ENCODE measurements around the gene DOCK8.
A peak's percentile ranks its signal among the peaks of the same experiment; 100 is the strongest.

The DOCK8 gene

DNA sequence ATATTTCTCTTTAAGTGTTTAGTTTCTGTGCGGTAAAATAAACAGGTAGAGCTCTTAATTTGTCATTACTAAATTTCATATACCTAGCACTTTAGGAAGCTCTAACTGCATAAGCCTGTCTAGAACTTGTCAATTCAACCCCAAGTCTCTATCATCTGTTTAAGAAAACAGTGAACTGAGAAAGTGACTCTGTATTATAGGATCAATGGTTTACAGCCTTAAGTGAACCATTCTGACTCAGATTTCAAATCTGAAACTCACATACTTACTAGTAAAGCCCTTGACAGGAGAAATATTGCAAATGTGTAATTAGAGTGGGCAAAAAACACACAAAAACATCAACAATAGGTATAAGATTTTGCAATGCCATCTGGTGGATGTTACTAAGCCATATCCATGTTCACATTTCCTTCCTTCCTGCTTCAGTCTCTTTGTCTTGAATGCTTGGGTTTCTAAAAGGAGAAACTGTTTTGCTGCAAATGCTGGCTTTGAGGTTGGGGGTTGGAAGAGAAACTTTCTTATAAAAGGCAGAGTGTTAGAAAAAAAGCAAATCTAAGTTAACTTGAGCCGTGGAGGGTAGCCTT lies 101.8 kb downstream of the DOCK8 start:
- no peak for DNase-seq

DNA sequence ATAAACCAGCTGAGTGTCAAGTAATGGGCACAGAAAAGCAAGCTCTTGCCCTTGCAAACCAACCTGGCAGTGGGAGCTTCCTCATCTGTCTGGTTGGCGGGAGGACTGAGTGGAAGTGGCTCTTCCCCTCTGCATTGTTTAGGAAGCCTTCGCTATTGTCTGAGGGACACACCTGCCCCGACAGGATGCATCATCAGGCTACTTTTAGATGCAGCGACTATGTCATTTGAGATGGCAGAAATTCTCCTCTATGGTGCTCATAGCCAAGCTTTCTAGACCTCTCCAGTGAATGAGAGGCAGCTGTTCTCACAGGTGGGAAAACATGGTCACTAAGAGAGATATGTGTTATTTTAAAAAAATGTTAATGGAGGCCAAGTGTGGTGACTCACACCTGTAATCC lies 104.0 kb downstream of the DOCK8 start:
- DNase-seq: no peak

DNA sequence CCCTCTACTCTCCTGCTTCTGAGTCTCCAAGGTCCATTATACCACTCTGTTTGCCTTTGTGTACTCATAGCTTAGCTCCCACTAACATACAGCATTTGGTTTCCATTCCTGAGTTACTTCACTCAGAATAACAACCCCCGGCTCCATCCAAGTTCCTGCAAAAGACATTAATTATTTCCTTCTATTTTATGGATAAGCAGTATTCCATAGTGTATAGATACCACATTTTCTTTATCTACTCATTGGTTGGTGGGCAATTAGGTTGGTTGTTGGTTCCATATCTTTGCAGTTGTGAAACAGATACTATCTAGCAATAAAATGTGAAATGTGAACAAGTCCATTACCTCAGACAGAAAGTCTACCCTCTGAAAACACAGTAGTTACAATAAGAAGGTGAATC lies 110.3 kb downstream of the DOCK8 start:
- DNase-seq: no peak

DNA sequence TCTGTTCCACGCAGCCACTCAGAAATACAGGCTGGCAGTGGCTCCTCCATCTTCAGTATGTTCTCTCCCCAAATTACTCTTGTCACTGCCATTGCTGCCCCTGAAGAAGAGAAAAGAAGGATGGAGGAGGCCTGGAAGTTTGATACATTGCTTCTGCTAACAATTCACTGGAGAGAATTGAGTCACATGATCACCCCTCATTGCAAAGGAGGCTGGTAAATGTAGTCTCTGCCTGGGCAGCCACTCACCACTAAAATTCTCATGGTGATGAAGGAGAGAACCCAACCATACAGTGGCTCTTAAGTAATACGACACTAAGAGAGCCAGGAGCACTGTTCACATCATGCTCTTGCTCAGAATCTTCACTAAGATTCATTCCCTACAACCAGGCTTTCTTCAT lies 112.0 kb downstream of the DOCK8 start:
- no peak for DNase-seq

DNA sequence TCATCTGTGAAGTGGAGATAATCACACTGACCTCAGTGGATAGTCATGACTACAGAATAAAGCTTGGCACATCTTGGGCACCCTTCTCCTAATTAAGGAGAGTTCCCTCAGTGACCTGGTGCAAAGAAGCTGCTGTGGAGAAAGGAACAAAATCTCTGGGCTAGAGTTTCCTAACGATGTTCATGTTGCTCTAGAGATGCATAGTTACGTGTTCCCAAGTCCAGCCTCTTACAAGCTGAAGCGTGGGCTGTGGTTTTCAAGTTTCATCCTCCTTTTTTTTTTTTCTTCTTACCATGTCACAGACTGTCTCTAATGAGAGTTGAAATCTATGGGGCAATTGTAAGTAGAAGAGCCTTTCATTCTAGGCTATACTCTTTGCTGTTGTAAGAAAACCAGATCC lies 113.8 kb downstream of the DOCK8 start:
- no peak for DNase-seq

DNA sequence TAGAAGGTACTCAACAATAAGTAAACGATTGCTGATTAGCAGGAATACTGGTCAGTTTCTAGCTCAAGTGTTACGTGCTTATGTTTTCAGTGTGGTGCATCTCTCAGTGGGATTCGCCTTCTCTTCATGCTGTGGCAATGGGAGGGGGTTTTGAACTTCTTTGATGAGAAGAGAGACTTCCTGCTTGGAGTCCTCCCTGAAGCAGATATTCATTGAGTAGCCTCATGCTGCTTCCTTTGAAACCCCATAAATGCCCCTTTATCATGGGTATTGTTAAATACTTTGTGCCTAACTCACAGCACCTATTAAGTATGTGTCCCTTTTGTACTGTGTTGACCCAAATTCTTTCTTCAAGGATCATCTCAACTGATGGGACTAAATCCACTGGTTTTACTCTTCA lies 116.5 kb downstream of the DOCK8 start:
- DNase-seq: no peak

DNA sequence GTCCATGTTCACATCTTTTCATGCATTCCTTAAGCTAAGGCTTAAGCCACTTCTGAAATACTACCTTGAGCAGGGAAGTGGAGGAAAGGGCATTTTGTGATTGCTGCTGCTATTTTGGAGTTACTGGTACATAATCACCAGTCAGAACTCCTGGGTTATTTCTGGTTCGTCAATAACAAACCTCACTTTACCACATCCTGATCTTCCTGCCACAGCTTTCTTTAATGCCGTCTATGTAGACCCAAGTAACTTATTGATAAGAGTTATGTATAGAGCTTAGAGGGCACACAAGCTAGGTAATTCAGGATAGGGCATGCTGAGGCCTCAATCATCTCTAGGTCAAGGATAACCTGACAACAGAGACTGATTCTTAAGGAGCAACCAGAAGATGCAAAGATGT lies 120.7 kb downstream of the DOCK8 start:
- no peak for DNase-seq

DNA sequence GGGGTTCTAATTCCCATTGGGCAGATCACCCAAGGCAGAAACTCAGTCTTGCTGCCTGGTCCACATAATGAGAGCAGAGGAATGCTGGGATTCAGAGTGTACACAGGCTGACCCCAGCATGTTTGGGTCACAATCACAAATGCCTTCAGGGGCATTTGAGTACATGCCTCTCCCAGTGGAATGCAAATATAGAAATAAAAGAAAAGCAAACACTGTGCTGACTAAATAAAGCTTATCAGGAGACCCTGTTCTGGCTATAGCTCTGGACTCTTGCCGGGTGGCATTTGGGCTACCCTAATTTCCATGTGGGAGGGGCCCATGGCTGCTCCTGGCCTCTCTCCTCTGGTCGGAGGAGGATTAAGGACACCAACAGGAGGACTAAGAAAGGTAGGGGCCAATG lies 121.4 kb downstream of the DOCK8 start:
- no peak for DNase-seq

DNA sequence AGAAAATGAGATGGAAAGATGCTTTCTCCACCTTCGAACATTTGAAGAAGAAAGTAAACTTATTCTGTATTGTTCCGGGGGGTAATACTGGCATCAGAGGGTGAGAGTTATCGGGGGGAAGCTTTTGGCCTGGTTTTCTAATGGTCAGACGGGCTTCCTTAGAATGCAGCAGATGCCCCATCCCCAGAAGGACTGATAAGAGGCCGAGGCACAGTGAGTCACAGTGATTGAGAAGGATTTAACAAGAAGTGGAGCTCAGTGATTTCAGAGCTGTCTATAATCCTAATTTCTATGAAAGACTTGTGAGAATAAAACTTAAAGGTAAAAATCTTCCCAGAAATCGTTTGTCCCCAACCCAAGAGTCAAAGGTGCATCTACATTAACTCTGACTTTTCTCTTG lies 123.9 kb downstream of the DOCK8 start:
- no peak for DNase-seq

DNA sequence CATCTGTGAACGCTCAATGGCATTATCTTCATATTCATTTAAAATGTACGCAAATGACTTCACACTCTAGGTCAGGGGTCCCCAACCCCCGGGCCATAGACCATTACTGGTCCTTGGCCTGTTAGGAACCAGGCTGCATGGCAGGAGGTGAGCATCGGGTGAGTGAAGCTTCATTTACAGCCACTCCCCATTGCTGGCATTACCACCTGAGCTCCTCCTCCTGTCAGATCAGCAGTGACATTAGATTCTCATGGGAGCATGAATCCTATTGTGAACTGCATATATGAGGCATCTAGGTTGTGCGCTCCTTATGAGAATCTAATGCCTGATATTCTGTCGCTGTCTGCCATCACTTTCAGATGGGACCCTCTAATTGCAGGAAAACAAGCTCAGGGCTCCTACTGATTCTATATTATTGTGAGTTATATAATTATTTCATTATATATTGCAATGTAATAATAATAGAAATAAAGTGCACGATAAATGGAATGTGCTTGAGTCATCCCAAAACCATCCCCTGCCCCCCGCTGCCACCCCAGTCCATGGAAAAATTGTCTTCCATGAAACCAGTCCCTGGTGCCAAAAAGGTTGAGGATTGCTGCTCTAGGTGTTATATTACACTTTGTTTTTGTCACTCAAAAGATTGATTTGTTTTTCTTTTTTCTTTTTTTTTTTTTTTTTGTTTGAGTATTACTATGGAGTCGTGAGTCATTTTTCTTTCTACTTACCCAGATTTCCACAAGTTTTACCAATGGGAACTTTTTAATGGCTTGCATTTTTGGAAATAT lies 127.2 kb downstream of the DOCK8 start:
- DNase-seq: no peak

DNA sequence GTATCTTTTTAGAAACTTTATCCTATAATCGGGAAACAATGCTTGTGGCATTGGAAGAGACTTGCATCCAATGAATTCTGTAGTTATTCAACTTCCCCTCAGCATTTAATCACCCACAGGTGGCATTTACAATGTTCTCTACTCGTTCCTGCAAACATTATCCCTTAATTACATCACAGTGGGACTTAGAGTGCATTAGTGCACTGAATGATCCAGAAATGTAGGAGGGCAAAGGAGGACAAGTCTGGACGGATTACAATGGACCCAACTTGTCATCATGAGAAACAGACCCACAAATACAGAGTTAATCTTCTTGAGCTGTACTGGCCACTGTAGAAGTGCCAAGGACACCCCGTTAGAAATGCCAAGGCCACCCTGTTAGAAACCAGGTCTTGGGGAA lies 129.1 kb downstream of the DOCK8 start:
- DNase-seq: no peak

DNA sequence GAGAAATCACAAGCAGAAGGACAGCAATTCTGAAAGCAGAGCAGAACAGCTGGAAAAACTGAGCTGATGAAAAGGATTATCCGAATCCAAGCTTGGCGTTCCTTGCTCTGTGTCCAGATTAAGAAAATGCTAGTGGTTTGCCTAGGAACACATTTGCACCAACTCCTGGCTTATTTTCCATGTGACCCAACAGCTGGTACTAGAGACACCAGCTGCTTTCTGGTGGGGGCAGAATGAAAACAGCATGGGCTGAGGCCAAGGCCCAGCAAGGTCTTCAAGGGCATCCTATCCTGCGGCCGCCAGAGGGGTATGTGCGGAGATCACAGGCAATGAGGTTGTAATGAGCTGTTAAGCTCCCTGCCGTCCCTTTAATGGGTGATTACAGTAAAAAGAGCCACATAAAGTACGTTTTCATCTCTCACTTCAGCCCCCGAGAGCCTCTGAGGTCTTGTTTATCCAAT lies 131.5 kb downstream of the DOCK8 start:
- DNase-seq: peak; percentile 57

DNA sequence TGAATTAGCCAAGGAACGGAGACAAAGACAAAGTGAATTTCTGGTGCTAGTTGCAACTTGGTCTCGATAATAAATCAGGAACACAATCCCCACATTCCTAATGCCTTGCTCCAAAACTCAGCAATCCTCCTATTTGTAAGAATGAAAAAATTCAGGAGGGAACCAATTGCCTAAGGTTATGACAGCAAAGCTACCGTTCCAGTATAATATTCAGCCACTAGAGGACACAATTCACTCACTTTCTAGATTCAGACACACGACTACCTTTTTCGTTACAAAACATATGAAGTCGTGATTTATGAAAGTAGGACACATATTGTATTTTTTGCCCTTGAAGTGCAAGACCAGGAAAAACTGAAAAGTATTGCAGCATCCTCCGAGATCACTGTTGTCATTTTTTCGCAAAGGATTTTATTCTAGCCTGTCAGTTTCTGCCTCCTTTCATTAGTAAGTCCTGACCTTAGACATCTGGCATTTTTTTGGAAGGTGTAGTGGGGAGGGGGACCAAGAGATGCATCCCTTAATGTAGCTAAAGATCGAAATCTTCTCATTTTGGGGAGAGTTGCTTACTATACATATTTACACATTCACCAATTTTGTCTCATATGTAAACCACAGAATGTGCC lies 133.1 kb downstream of the DOCK8 start:
- DNase-seq: peak; percentile 8

DNA sequence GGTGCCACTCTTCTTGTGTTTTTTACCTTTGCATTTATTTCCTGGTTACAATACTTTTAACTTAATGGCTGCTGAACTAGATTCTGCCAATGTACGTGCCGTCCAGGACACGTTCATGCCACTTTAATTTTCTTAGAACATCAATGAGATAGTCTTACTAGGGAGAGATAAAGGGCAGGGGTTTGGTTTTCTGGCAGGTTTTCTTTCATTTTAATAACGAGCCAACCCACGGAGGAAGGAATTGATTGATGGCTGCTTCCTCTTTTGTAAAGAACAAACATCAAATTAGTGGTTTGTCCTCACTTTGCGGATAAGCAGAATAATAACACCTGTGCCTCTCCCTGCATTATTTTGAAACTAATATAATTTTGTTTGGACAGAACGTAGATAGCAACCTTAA lies 135.7 kb downstream of the DOCK8 start:
- DNase-seq: no peak

DNA sequence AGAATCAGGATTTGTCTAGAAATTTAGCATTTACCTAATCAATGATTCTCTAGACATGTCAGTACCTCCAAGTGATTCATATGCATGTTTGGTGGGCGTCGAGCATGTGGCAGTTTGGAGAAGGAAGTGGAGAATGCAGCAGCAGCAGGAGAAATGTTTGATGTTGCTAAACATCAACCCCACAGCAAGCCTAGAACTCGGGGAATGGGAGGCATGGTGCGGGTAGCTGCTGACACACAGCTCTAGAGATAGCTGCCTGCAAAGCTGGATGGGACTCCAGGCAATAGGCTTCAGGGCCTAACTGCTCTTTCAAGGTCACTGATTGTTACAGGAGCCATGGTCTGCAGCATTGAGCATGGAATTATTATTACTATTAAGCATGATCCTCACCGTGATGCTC lies 137.3 kb downstream of the DOCK8 start:
- DNase-seq: no peak

DNA sequence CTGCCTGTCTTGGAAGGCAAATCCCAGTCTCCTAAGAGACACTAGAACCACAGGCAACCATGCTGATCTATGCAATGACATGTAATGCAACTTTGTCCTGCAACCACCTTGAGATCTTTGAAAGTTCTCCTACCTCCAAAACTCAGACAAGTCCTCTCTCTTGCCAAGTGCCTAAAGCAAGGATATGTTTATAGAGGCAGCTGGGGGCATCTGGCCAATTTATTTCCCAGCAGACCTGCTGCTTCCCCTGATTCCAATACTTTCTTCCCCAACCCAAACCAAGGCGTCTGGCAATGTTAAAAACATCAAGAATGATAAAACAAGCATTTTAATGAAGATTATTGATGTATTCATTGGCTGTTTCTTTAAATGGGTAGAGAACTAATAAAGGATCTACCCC lies 138.4 kb downstream of the DOCK8 start:
- no peak for DNase-seq

DNA sequence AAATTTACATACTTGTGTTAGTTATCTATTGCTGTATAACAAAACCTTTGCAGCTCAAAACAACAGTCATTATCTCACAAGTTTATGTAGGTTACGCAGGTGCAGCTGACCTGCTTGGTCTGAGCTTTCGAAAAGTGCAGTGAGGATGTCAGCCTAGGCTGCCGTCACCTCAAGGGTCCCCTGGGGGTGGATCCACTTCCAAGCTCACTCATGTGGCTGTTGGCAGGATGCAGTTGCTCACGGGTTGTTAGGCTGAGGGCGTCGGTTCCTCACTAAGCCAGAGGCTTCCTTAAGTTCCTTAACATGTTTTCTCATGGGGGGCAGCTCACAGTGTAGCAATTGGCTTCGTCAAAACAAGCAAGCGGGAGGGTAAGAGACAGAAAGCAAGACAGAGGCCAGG lies 139.8 kb downstream of the DOCK8 start:
- no peak for DNase-seq

DNA sequence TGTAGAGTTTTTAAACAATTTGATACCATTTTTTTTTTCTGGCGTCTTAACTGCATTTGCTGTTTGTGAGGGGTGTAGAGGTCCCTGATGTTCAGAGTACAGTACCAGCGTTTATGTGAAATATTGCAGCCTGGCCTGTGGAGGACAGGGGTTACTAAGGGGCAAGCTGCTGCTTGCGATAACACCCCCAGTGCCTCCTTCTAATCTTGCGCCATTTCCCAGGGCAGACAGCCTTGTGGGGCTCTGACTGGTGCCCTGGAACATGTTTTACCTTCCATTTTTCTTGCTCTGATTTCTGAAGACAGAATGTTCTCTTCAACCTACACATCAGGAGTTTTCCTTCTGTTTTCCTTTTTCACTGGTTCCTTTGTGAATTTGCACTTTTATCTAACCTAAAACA lies 142.9 kb downstream of the DOCK8 start:
- no peak for DNase-seq

DNA sequence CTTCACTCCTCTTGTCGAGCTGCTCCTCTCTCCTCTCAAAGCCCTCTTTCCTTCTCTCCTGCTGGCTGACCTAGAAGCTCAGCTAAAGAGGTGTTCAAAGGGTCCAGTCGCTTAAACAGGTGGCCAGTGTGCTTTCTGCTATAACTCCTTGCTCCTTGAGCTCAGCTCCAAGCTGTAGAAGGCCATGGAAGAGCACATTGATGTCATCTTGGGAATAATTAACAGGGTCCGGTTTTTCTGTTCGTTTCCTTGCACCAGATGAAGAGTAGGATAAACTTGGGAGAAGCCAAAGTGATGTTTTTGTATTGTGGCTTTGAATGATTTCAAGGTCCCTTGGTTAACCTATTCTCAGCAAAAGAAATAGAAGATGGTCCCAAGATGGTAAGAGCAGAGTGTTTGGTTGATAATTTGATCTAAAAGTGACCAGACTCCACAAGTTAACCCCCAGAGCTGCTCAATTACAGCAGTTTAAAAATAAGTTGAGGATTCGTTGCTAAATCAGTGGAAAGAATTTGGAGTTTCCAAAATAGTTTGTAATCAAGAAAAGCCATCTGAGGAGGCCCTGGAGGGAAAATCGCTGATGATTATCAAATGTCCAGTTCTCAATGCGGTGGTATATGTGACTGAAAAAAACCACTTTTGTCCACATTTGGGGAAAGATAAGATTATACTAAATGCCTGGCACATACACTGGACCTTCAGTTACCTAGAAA lies 148.1 kb downstream of the DOCK8 start:
- no peak for DNase-seq

DNA sequence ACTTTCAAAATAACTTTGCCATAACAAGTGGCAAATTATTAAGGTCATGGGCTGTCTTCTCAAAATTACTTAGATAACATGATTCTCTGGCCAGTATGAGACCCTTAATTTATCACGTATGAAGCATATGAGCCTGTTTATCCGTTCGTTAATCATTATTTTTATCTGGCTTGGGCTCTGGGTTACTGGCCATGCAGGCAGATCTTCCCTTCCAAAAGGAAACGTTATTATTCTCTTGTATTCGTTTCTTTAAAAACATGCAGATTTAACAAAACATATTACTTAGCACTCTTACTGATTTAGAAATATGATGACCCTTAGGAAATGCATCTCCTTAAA lies 148.6 kb downstream of the DOCK8 start:
- DNase-seq: no peak

DNA sequence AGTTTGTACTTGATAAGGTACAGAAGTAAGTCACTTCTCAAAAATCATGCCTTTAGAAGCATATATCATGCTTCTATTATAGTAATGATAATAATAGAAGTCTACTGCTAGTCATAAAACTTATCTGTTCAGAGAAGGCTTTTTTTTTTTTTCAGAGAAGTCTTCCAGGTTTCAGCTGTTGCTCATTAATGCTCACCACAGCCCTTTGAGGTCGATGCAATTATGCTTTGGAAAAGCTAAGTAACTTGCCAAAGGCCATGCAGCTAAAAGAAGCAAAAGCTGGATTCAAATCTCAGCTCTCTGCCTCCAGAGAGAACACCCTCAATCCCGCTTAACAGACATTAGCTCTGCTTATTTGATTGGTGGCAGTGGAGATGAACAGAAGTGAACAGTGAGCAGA lies 150.8 kb downstream of the DOCK8 start:
- no peak for DNase-seq

DNA sequence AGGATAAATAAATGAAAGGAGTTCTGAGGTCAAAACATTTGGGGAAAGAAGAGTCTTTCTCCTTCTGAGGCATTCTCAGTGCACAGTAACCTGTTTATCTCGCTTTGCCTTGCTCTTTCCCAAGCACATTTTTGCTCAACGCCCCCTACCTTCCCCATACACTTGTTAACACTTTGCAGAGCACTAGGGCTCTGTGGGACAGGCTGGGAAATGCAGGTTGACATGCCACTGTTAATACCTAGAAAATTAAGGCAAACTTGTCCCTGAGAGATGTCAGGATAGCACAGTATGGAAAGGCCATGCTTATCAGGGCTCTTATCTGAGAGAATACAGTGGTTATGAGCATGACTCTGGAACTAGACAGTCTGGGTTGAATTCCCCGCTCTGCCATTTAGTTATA lies 152.0 kb downstream of the DOCK8 start:
- DNase-seq: no peak

DNA sequence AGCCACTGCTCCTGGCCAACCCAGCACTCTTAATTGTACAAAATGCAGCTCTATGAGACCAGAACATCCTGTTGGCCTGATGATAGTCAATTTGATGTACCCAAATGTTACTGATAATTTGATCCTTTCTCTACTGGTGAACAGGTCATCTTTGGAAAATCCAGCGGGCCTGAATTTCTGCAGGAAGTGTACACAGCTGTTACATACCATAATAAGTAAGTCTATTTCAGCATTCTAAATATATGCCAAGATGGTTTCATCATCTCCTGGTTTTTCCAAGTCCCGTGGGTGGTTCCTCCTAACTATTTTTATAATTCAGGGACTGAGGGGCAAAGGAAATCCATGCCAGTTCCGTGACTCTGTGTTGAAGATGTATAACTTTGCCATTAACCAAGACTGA lies 155.4 kb downstream of the DOCK8 start:
- no peak for DNase-seq

DNA sequence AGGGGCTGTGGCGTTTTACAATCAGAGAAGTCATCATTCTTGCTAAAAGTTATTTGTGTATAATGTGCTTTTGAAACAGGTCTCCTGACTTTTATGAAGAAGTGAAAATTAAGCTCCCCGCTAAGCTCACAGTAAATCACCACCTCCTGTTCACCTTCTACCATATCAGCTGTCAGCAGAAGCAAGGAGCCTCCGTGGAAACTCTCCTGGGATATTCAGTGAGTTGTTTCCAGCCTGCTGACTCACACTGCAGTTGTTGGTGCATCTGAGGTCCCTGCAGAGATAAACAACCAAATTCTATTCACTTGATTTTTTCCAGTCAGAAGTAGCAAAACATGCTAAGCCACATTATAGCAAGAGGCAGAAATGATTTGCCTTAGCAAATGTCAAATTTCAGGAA lies 156.7 kb downstream of the DOCK8 start:
- no peak for DNase-seq

Measured in NCI-H2227 treated with DMSO at 0.1 percent for 48 hours (cell line).